Ishikawa (cell line): ENCODE results near the gene STK38.

Experiments used
- CEBPB ChIP-seq: IDR thresholded peaks from 2 replicates; pipeline ENCODE4 v1.6.1; 2012
- CREB1 ChIP-seq: IDR thresholded peaks from 2 replicates; pipeline ENCODE4 v1.6.1; 2012; ENCODE audit warnings: low read depth
- EGR1 ChIP-seq: IDR thresholded peaks from 2 replicates; pipeline ENCODE4 v1.6.1; 2012
- EP300 ChIP-seq: IDR thresholded peaks from 2 replicates; pipeline ENCODE4 v1.6.1; 2012; ENCODE audit warnings: borderline replicate concordance
- FOXM1 ChIP-seq: IDR thresholded peaks from 2 replicates; pipeline ENCODE4 v1.6.1; 2012; ENCODE audit warnings: low read depth, borderline replicate concordance
- MAX ChIP-seq: IDR thresholded peaks from 2 replicates; pipeline ENCODE4 v1.6.1; 2012
- NFIC ChIP-seq: IDR thresholded peaks from 2 replicates; pipeline ENCODE4 v1.6.1; 2012
- RAD21 ChIP-seq: IDR thresholded peaks from 2 replicates; pipeline ENCODE4 v1.6.1; 2012; ENCODE audit warnings: low read depth
- TAF1 ChIP-seq: IDR thresholded peaks from 2 replicates; pipeline ENCODE4 v1.6.1; 2012; ENCODE audit warnings: low read depth, mild to moderate bottlenecking
- TCF12 ChIP-seq: IDR thresholded peaks from 2 replicates; pipeline ENCODE4 v1.6.1; 2012; ENCODE audit warnings: low read depth
- TEAD4 ChIP-seq: IDR thresholded peaks from 2 replicates; pipeline ENCODE4 v1.6.1; 2012
- USF1 ChIP-seq: IDR thresholded peaks from 2 replicates; pipeline ENCODE4 v1.6.1; 2012
- YY1 ChIP-seq: IDR thresholded peaks from 2 replicates; pipeline ENCODE4 v1.6.1; 2012; ENCODE audit warnings: low read depth
- ZBTB7A ChIP-seq: IDR thresholded peaks from 2 replicates; pipeline ENCODE4 v1.6.1; 2012; ENCODE audit warnings: low read depth
- TF ChIP-seq, protein P1 (sequence below): IDR thresholded peaks from 2 replicates; pipeline ENCODE4 v1.6.1; 2012; ENCODE audit warnings: low read depth, mild to moderate bottlenecking

STK38 gene

DNA sequence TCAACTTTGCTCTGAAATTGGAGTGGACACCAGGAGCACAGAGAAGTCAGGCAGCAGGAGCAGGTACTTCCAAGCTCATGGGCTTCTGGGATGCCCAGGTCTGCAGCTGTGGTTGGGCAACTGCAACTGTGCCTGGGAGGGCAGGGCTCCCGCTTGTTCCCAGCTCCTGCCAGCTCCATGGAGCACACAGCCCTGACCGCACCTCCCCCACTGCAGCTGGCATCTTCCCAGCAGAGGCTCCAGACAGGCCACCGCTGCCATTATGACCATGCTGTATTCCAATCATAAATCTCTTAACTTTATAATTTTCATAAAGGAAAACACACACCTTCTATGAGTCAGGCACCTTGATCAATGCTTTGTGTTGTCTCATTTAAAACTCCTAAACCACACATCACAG lies 36.9 kb downstream of the STK38 start:
- TF ChIP-seq YY1, result no peak
- TF ChIP-seq CREB1, result no peak
- no peak for TF ChIP-seq NFIC
- TF ChIP-seq USF1, result no peak
- no peak for TF ChIP-seq ZBTB7A
- TF ChIP-seq TEAD4, result no peak

DNA sequence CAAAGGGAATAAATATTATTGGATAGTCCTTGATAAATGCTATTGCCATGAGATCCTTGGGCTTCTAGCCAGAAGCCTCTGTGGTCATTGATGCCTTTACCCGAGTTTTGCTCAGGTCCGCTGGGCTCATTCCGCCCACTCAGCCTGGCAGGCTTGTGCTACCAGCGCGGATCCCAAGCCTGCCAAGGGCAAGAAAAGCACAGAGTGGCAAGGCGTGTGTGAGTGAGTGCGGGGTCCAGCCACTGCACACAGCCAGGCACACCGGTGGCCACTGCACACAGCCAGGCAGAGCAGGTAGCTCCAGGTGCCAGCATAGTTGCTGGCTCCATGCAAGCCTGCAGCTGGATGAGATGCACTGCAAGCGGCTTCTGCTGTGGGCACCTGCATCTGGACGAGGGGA lies 38.7 kb downstream of the STK38 start:
- TF ChIP-seq TEAD4 (no peak), FOXM1 (no peak), CEBPB (no peak), EP300 (no peak), TCF12 (no peak), CREB1 (no peak)

GRCh38 chr6:36506611-36507010 lies 40.7 kb downstream of the STK38 start:
- TF ChIP-seq EGR1 (no peak), TAF1 (no peak), RAD21 (no peak), EP300 (no peak), CEBPB (no peak), USF1 (no peak), NFIC (no peak), CREB1 (no peak), TEAD4 (no peak), MAX (no peak), ZBTB7A (no peak), YY1 (no peak), TCF12 (no peak), FOXM1 (no peak)
- TF ChIP-seq, protein P1, sequence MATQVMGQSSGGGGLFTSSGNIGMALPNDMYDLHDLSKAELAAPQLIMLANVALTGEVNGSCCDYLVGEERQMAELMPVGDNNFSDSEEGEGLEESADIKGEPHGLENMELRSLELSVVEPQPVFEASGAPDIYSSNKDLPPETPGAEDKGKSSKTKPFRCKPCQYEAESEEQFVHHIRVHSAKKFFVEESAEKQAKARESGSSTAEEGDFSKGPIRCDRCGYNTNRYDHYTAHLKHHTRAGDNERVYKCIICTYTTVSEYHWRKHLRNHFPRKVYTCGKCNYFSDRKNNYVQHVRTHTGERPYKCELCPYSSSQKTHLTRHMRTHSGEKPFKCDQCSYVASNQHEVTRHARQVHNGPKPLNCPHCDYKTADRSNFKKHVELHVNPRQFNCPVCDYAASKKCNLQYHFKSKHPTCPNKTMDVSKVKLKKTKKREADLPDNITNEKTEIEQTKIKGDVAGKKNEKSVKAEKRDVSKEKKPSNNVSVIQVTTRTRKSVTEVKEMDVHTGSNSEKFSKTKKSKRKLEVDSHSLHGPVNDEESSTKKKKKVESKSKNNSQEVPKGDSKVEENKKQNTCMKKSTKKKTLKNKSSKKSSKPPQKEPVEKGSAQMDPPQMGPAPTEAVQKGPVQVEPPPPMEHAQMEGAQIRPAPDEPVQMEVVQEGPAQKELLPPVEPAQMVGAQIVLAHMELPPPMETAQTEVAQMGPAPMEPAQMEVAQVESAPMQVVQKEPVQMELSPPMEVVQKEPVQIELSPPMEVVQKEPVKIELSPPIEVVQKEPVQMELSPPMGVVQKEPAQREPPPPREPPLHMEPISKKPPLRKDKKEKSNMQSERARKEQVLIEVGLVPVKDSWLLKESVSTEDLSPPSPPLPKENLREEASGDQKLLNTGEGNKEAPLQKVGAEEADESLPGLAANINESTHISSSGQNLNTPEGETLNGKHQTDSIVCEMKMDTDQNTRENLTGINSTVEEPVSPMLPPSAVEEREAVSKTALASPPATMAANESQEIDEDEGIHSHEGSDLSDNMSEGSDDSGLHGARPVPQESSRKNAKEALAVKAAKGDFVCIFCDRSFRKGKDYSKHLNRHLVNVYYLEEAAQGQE, result no peak

DNA sequence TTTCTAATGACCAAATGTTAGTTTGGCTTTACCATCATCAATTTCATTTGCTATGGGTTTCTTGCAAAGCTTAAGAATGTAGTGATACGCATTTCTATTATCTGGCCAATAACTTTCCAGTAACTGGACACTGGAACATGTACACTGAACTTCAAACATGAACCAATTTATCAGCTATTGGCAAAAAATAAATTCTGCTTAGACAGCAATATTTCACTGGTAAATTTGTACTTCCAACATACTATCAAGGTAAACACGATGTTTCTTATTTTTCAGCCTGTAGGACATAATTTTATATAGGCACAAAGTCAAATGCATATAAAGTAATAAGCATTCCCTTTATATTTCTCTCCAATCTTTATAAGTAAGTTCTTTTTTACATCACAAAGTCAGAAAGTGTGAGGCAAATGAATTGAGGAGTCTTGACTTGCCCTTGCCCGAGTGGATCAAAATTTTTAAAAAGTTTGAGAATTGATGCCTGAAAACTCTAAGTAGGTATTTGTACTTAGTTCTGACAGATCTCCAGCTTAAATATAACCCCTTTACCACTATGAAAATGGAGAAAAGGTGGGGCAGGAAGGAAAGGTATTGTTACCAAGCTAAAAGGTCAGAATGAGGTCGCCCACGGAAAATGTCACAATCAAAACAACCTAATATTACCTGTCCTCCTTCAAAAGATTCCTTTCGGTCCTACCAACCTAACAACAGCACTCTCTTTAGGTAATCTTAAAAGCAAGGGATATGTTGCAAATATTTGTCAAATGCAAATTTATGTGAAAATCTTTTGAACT lies 41.3 kb downstream of the STK38 start:
- no peak for TF ChIP-seq FOXM1
- TF ChIP-seq, protein P1, result no peak
- TF ChIP-seq USF1, result no peak
- no peak for TF ChIP-seq TAF1
- TF ChIP-seq YY1, result no peak
- no peak for TF ChIP-seq TEAD4
- no peak for TF ChIP-seq TCF12
- no peak for TF ChIP-seq RAD21
- no peak for TF ChIP-seq NFIC
- no peak for TF ChIP-seq EGR1
- TF ChIP-seq CREB1, result no peak

DNA sequence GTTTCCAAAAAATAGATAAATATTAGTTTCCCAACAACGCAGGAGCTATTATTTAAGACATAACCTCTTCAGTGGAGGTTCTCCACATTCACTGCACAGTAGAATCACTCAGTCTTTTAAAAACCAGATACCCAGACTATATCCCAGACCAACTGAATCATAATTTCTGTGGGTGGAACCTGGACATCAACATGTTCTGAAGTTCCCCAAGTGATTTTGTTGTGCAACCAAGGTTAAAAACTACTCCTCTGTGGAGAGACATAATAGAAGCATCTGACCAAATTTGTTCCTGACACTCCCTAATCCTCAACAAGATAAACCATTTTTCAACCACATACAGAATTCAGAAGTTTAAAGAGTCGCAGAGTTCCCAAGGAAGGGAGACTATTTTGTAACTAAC lies 42.3 kb downstream of the STK38 start:
- TF ChIP-seq NFIC (no peak), CREB1 (no peak), USF1 (no peak), CEBPB (no peak)
- TF ChIP-seq, protein P1, result no peak
